Neural cell (in vitro differentiated cells): ENCODE results near the gene TBC1D8. TPM values are rescaled to one million over a fixed set of nuclear protein-coding genes. Genes with fewer than 3 reads are reported as not detected.

Experiments
- H2AFZ ChIP-seq: fragments of 200-600, 300-800 bp; sonication (generic), shearing (Covaris generic); 2 replicates; pipeline ENCODE4 v1.6.0; 2014; ENCODE audit warnings: low read depth, mild to moderate bottlenecking, antibody characterized with exemption, low read length, moderate library complexity
- H3F3A ChIP-seq: fragments of 200-600 bp; shearing (Covaris generic); 2 replicates; pipeline ENCODE4 v1.6.1; 2016; ENCODE audit warnings: mild to moderate bottlenecking, moderate library complexity, mixed read lengths, antibody characterized with exemption, low read length; ENCODE audit not compliant: insufficient read depth, poor library complexity, severe bottlenecking
- H3K27ac ChIP-seq: fragments of 200-600, 300-800 bp; sonication (generic), shearing (Covaris generic); 2 replicates; pipeline ENCODE4 v1.5.1; 2014; ENCODE audit warnings: mild to moderate bottlenecking, low read length, moderate library complexity
- H3K27me3 ChIP-seq: fragments of 300-800, 200-600 bp; sonication (generic), shearing (Covaris generic); 2 replicates; pipeline ENCODE4 v1.6.0; 2014; ENCODE audit warnings: mild to moderate bottlenecking, low read depth, low read length, moderate library complexity; ENCODE audit not compliant: insufficient read depth
- H3K36me3 ChIP-seq: fragments of 300-800, 200-600 bp; sonication (generic), shearing (Covaris generic); 2 replicates; pipeline ENCODE4 v1.5.1; 2014; ENCODE audit warnings: mild to moderate bottlenecking, antibody characterized with exemption, low read length, moderate library complexity; ENCODE audit not compliant: insufficient read depth
- H3K4me2 ChIP-seq: fragments of 300-800, 200-600 bp; sonication (generic), shearing (Covaris generic); 2 replicates; pipeline ENCODE4 v1.6.0; 2014; ENCODE audit warnings: mild to moderate bottlenecking, low read length
- H3K4me3 ChIP-seq: fragments of 300-800, 200-600 bp; sonication (generic), shearing (Covaris generic); 2 replicates; pipeline ENCODE4 v1.5.1; 2014; ENCODE audit warnings: mild to moderate bottlenecking, low read length, moderate library complexity
- H3K79me2 ChIP-seq: fragments of 200-600 bp; shearing (Covaris generic); replicated peaks from 2 replicates; pipeline ENCODE4 v1.6.0; 2014; ENCODE audit warnings: mild to moderate bottlenecking, low read length, moderate library complexity; ENCODE audit not compliant: insufficient read depth
- H3K9ac ChIP-seq: fragments of 300-800, 200-600 bp; sonication (generic), shearing (Covaris generic); 2 replicates; pipeline ENCODE4 v1.6.1; 2016; ENCODE audit warnings: mild to moderate bottlenecking, low read length, mixed read lengths
- H3K9me2 ChIP-seq: fragments of 200-600 bp; shearing (Covaris generic); 2 replicates; pipeline ENCODE4 v1.6.1; 2016; ENCODE audit warnings: mild to moderate bottlenecking, low read length, mixed read lengths; ENCODE audit not compliant: insufficient read depth
- H3K9me3 ChIP-seq: fragments of 200-600, 300-800 bp; sonication (generic), shearing (Covaris generic); 2 replicates; pipeline ENCODE4 v1.6.1; 2016; ENCODE audit warnings: mild to moderate bottlenecking, mixed run types, low read length, moderate library complexity, mixed read lengths
- H4K20me1 ChIP-seq: fragments of 200-600 bp; shearing (Covaris generic); 2 replicates; pipeline ENCODE4 v1.6.1; 2016; ENCODE audit warnings: mild to moderate bottlenecking, mixed run types; ENCODE audit not compliant: insufficient read depth
- EP300 ChIP-seq: fragments of 450-650 bp; conservative IDR thresholded peaks from 2 replicates; pipeline ENCODE4 v1.6.1; 2014; ENCODE audit warnings: antibody characterized with exemption, mild to moderate bottlenecking, moderate library complexity; ENCODE audit not compliant: poor library complexity, severe bottlenecking
- EZH2 ChIP-seq: fragments of 200-600, 300-800 bp; shearing (Covaris generic), sonication (generic); IDR thresholded peaks from 2 replicates; pipeline ENCODE4 v1.6.1; 2014; ENCODE audit warnings: antibody characterized with exemption, low read length, borderline replicate concordance, mild to moderate bottlenecking; ENCODE audit not compliant: insufficient read depth, poor library complexity, severe bottlenecking
- MXI1 ChIP-seq: fragments of 450-650 bp; conservative IDR thresholded peaks from 2 replicates; pipeline ENCODE4 v1.6.1; 2014; ENCODE audit warnings: antibody characterized with exemption, mild to moderate bottlenecking; ENCODE audit not compliant: poor library complexity, severe bottlenecking
- POLR2AphosphoS5 ChIP-seq: IDR thresholded peaks from 2 replicates; pipeline ENCODE4 v1.6.1; 2012
- RAD21 ChIP-seq: fragments of 450-650 bp; conservative IDR thresholded peaks from 2 replicates; pipeline ENCODE4 v1.6.1; 2014; ENCODE audit warnings: antibody characterized with exemption, mild to moderate bottlenecking, moderate library complexity
- SMC3 ChIP-seq: fragments of 450-650 bp; conservative IDR thresholded peaks from 2 replicates; pipeline ENCODE4 v1.6.1; 2014; ENCODE audit warnings: antibody characterized with exemption, mild to moderate bottlenecking, moderate library complexity; ENCODE audit not compliant: poor library complexity
- TAF1 ChIP-seq: IDR thresholded peaks from 2 replicates; pipeline ENCODE4 v1.6.1; 2012; ENCODE audit warnings: low read depth
- polyA plus RNA-seq: library from polyadenylated mRNA; depleted of rRNA; stranded (reverse); fragments of >200 nt; gene quantifications from 2 replicates; pipeline ENCODE4 v1.2.3, GENCODE V29; 2014
- TF ChIP-seq, protein P1 (sequence below): fragments of 450-650 bp; IDR thresholded peaks from 2 replicates; pipeline ENCODE4 v1.5.1; 2014; ENCODE audit warnings: antibody characterized with exemption, mild to moderate bottlenecking, moderate library complexity; ENCODE audit not compliant: poor library complexity, severe bottlenecking
- TF ChIP-seq, protein P2 (sequence below): IDR thresholded peaks from 2 replicates; pipeline ENCODE4 v1.6.1; 2012; ENCODE audit warnings: borderline replicate concordance

The TBC1D8 gene
- polyA plus RNA-seq, 1 donor from 2014 or later, result 5.3 TPM

DNA sequence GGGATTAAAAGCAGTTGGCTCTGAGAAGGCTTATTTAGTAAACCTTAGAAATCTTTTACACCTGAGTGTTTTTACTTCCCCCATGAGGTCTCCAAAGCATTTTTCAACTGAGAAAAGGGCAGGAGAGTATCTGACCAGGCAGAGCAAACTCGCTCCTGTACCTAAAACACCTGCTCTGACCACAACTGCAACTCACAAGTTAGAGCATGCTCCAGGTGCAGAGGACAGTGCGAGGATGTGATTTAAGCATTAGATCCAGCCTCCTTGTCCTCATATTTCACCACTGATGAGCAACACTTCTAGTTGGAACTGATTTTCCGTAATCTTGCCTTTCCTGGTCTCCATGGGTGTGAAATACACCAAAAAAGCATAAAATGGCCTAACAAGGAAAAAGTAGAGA, 34.5 kb upstream of the TBC1D8 start:
- Histone ChIP-seq H3K4me2 (no peak overlapping the region), H3K79me2 (no peaks in the 10 kb centered on the region), H3K27ac (no peak overlapping the region), H3K9me3 (no peaks in the 10 kb centered on the region), H4K20me1 (no peaks in the 10 kb centered on the region), H2AFZ (no peak overlapping the region), H3K9ac (no peak overlapping the region), H3K36me3 (no peaks in the 10 kb centered on the region), H3K9me2 (no peaks in the 10 kb centered on the region), H3K4me3 (no peak overlapping the region), H3F3A (no peaks in the 10 kb centered on the region), H3K27me3 (no peaks in the 10 kb centered on the region)
- TF ChIP-seq EP300 (no peak), SMC3 (no peak), EZH2 (no peak), MXI1 (no peak), RAD21 (no peak), TAF1 (no peak), POLR2AphosphoS5 (no peak)
- TF ChIP-seq, protein P1, sequence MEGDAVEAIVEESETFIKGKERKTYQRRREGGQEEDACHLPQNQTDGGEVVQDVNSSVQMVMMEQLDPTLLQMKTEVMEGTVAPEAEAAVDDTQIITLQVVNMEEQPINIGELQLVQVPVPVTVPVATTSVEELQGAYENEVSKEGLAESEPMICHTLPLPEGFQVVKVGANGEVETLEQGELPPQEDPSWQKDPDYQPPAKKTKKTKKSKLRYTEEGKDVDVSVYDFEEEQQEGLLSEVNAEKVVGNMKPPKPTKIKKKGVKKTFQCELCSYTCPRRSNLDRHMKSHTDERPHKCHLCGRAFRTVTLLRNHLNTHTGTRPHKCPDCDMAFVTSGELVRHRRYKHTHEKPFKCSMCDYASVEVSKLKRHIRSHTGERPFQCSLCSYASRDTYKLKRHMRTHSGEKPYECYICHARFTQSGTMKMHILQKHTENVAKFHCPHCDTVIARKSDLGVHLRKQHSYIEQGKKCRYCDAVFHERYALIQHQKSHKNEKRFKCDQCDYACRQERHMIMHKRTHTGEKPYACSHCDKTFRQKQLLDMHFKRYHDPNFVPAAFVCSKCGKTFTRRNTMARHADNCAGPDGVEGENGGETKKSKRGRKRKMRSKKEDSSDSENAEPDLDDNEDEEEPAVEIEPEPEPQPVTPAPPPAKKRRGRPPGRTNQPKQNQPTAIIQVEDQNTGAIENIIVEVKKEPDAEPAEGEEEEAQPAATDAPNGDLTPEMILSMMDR, result no peak
- TF ChIP-seq, protein P2, sequence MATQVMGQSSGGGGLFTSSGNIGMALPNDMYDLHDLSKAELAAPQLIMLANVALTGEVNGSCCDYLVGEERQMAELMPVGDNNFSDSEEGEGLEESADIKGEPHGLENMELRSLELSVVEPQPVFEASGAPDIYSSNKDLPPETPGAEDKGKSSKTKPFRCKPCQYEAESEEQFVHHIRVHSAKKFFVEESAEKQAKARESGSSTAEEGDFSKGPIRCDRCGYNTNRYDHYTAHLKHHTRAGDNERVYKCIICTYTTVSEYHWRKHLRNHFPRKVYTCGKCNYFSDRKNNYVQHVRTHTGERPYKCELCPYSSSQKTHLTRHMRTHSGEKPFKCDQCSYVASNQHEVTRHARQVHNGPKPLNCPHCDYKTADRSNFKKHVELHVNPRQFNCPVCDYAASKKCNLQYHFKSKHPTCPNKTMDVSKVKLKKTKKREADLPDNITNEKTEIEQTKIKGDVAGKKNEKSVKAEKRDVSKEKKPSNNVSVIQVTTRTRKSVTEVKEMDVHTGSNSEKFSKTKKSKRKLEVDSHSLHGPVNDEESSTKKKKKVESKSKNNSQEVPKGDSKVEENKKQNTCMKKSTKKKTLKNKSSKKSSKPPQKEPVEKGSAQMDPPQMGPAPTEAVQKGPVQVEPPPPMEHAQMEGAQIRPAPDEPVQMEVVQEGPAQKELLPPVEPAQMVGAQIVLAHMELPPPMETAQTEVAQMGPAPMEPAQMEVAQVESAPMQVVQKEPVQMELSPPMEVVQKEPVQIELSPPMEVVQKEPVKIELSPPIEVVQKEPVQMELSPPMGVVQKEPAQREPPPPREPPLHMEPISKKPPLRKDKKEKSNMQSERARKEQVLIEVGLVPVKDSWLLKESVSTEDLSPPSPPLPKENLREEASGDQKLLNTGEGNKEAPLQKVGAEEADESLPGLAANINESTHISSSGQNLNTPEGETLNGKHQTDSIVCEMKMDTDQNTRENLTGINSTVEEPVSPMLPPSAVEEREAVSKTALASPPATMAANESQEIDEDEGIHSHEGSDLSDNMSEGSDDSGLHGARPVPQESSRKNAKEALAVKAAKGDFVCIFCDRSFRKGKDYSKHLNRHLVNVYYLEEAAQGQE, result no peak

DNA sequence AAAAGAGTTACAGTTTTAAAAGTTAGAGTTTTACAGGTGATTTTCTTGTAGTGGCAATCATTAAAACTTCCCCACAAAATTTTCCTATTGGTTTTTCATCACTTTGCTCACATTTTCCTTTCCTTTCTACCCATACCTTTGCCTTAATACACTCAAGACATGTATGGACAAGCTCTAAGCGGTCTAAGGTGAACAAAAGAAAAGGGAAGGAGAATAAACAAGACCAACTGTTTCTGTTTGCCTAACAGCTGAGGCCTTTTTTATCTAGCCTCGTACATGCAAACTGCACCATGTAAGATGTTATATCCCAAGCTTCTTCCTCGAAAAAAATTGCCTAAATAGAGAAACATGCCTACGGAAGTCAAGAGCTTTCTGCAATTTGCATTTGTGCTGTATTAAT, 33.9 kb upstream of the TBC1D8 start:
- H2AFZ ChIP-seq, result no peak overlapping the region
- H3K27ac ChIP-seq, result no peak overlapping the region

More for the DNA sequence above, 33.9 kb upstream of the TBC1D8 start:
- H3K36me3 ChIP-seq, result no peaks in the 10 kb centered on the region
- no peaks in the 10 kb centered on the region for H3K9me3 ChIP-seq
- H3F3A ChIP-seq, result no peaks in the 10 kb centered on the region
- H3K79me2 ChIP-seq, result no peaks in the 10 kb centered on the region
- H3K4me2 ChIP-seq, result no peak overlapping the region
- no peaks in the 10 kb centered on the region for H3K27me3 ChIP-seq
- H3K9ac ChIP-seq, result no peak overlapping the region
- no peaks in the 10 kb centered on the region for H3K9me2 ChIP-seq
- H3K4me3 ChIP-seq, result no peak overlapping the region
- TF ChIP-seq, protein P2, result no peak
- TF ChIP-seq RAD21, result no peak
- TF ChIP-seq SMC3, result no peak
- H4K20me1 ChIP-seq, result no peaks in the 10 kb centered on the region
